IMR-90 (cell line): ENCODE data around the gene MTAP. TPM values are rescaled to one million over a fixed set of nuclear protein-coding genes. Genes with fewer than 3 reads are reported as not detected.

Source experiments
- ATAC-seq: fragments of 200-7000 bp; cut with Tn5 transposase; 2 replicates; pipeline ENCODE4 v1.9.1; 2020; ENCODE audit warnings: low read depth, mild to moderate bottlenecking, moderate library complexity
- BruUV-seq: library from RNA; stranded (reverse); fragments of 400-500 nt; replicated peaks from 2 replicates; lab custom pipeline; 2021; lab: Mats Ljungman, UMichigan
- CTCF ChIA-PET: fragments of 300-600 bp; formaldehyde crosslinking; extraction: SDS; loops from one replicate; lab custom pipeline; 2021; ENCODE audit warnings: antibody characterized with exemption; lab: Yijun Ruan, JAX
- POLR2A ChIA-PET: fragments of 300-600 bp; sonication (Branson Sonifier 250); formaldehyde crosslinking; loops from one replicate; lab custom pipeline; 2022; ENCODE audit warnings: antibody characterized with exemption; ENCODE audit not compliant: unreplicated experiment; lab: Charles Lee
- DNase-seq: peaks from one replicate; pipeline ENCODE4 v3.0.0; 2013
- H2AFZ ChIP-seq: replicated peaks from 2 replicates; pipeline ENCODE3; 2013; ENCODE audit warnings: low read length, mild to moderate bottlenecking; ENCODE audit not compliant: poor library complexity
- H2AK5ac ChIP-seq: 2 replicates; pipeline ENCODE4 v1.6.1; 2013; ENCODE audit warnings: low read depth, low read length, inconsistent platforms
- H2AK9ac ChIP-seq: replicated peaks from 2 replicates; pipeline ENCODE3; 2013; ENCODE audit warnings: mild to moderate bottlenecking, low read depth, low read length, moderate library complexity; ENCODE audit not compliant: poor library complexity
- H2BK120ac ChIP-seq: 2 replicates; pipeline ENCODE4 v1.6.1; 2013; ENCODE audit warnings: low read depth, low read length, inconsistent platforms
- H2BK15ac ChIP-seq: 3 replicates; pipeline ENCODE4 v1.6.1; 2013; ENCODE audit warnings: low read depth, low read length, inconsistent platforms
- H2BK20ac ChIP-seq: 2 replicates; pipeline ENCODE4 v1.6.1; 2013; ENCODE audit warnings: low read depth, mild to moderate bottlenecking, inconsistent platforms, low read length, moderate library complexity
- H2BK5ac ChIP-seq: 2 replicates; pipeline ENCODE4 v1.6.1; 2013; ENCODE audit warnings: mild to moderate bottlenecking, low read depth, low read length, inconsistent platforms; ENCODE audit not compliant: poor library complexity, severe bottlenecking
- H3K14ac ChIP-seq: replicated peaks from 2 replicates; pipeline ENCODE4 v1.6.1; 2013; ENCODE audit warnings: low read depth, low read length, inconsistent platforms
- H3K18ac ChIP-seq: 2 replicates; pipeline ENCODE4 v1.6.1; 2013; ENCODE audit warnings: low read depth, low read length, control low read depth
- H3K23ac ChIP-seq: 2 replicates; pipeline ENCODE4 v1.6.1; 2013; ENCODE audit warnings: low read depth, low read length, inconsistent platforms
- H3K27ac ChIP-seq: 2 replicates; pipeline ENCODE4 v1.5.1; 2013; ENCODE audit warnings: mild to moderate bottlenecking, control low read depth, low read length; ENCODE audit not compliant: insufficient read depth
- H3K27me3 ChIP-seq: 2 replicates; pipeline ENCODE4 v1.6.1; 2013; ENCODE audit warnings: low read length; ENCODE audit not compliant: control insufficient read depth, insufficient read depth
- H3K36me3 ChIP-seq: 2 replicates; pipeline ENCODE4 v1.6.1; 2013; ENCODE audit warnings: low read length, mixed read lengths; ENCODE audit not compliant: control insufficient read depth, insufficient read depth
- H3K4ac ChIP-seq: 2 replicates; pipeline ENCODE4 v1.6.1; 2013; ENCODE audit warnings: low read depth, low read length, inconsistent platforms
- H3K4me1 ChIP-seq: 2 replicates; pipeline ENCODE4 v1.6.1; 2013; ENCODE audit warnings: low read length, mixed read lengths; ENCODE audit not compliant: control insufficient read depth, insufficient read depth
- H3K4me2 ChIP-seq: 2 replicates; pipeline ENCODE4 v1.6.1; 2013; ENCODE audit warnings: low read depth, mild to moderate bottlenecking, control low read depth, low read length, moderate library complexity
- H3K4me3 ChIP-seq: 2 replicates; pipeline ENCODE4 v1.5.1; 2013; ENCODE audit warnings: low read depth, mild to moderate bottlenecking, control low read depth, low read length, moderate library complexity; ENCODE audit not compliant: insufficient read depth
- H3K56ac ChIP-seq: 2 replicates; pipeline ENCODE4 v1.6.1; 2013; ENCODE audit warnings: low read length, inconsistent platforms; ENCODE audit not compliant: insufficient read depth; ENCODE audit errors: extremely low read depth
- H3K79me1 ChIP-seq, 2 experiments: 2 replicates each; pipeline ENCODE4 v1.6.1; 2013; ENCODE audit warnings: low read length in 2 of 2, inconsistent platforms in 1 of 2, low read depth in 1 of 2
- H3K9ac ChIP-seq: 2 replicates; pipeline ENCODE4 v1.6.1; 2013; ENCODE audit warnings: low read depth, low read length, control low read depth
- H3K9me1 ChIP-seq: 2 replicates; pipeline ENCODE4 v1.6.1; 2013; ENCODE audit warnings: low read length, inconsistent platforms; ENCODE audit not compliant: insufficient read depth
- H3K9me3 ChIP-seq: 2 replicates; pipeline ENCODE4 v1.6.1; 2013; ENCODE audit warnings: low read length; ENCODE audit not compliant: control insufficient read depth, insufficient read depth
- H4K20me1 ChIP-seq: 2 replicates; pipeline ENCODE4 v1.6.1; 2013; ENCODE audit warnings: low read length, inconsistent platforms; ENCODE audit not compliant: insufficient read depth
- H4K5ac ChIP-seq: 2 replicates; pipeline ENCODE4 v1.6.1; 2013; ENCODE audit warnings: mild to moderate bottlenecking, low read depth, low read length, control low read depth
- H4K8ac ChIP-seq, 2 experiments: 2 replicates each; pipeline ENCODE4 v1.6.1; 2013; ENCODE audit warnings: low read depth in 2 of 2, low read length in 2 of 2, control low read depth in 1 of 2, inconsistent platforms in 1 of 2
- H4K91ac ChIP-seq: 2 replicates; pipeline ENCODE4 v1.6.1; 2013; ENCODE audit warnings: low read depth, low read length, inconsistent platforms; ENCODE audit not compliant: insufficient read depth
- RCOR1 ChIP-seq: IDR thresholded peaks from 2 replicates; pipeline ENCODE4 v1.6.1; 2012; ENCODE audit warnings: mild to moderate bottlenecking, low read length, improper control_type of control experiment; ENCODE audit not compliant: insufficient replicate concordance
- RFX5 ChIP-seq: IDR thresholded peaks from 2 replicates; pipeline ENCODE4 v1.8.0; 2012; ENCODE audit warnings: low read depth, mild to moderate bottlenecking, low read length, moderate library complexity
- SMC3 ChIP-seq: fragments of 150-350 bp; IDR thresholded peaks from 2 replicates; pipeline ENCODE4 v1.6.1; 2016; ENCODE audit warnings: low read depth, mild to moderate bottlenecking, antibody characterized with exemption, low read length, moderate library complexity
- WGBS, 2 experiments: methylation state at CpG; one replicate each; pipeline versions ENCODE4 v1.1.5 to v1.1.7; 2013; ENCODE audit warnings: missing lambda C conversion rate in 2 of 2; ENCODE audit not compliant: insufficient read length in 1 of 2; ENCODE audit errors: extremely low coverage in 2 of 2; 5-methylcytosine and 5-hydroxymethylcytosine counted together
- dilution Hi-C: fragments of 300-500 bp; cut with HindIII; formaldehyde crosslinking; loops from one replicate; pipeline ENCODE4 v1.14.3; 2018; ENCODE audit warnings: low sequenced_read_pairs; ENCODE audit not compliant: unreplicated experiment
- in situ Hi-C: fragments of 300-500 bp; cut with MboI; formaldehyde crosslinking; loops from 3 replicates; pipeline ENCODE4 v1.14.3; 2019; ENCODE audit warnings: low sequenced_read_pairs, inconsistent platforms, mixed read lengths
- intact Hi-C: fragments of 100-400 bp; cut with micrococcal nuclease; formaldehyde crosslinking; loops from 2 replicates; pipeline ENCODE4 v1.10.0; 2022
- polyA plus RNA-seq, 3 experiments: library from polyadenylated mRNA; depleted of rRNA; stranded (reverse); fragments of >200 nt; gene quantifications; 2 replicates each; pipeline ENCODE4 v1.2.3, GENCODE V29; 2012; ENCODE audit warnings: low replicate concordance in 1 of 3
- total RNA-seq: library from RNA; depleted of rRNA; stranded (reverse); fragments of >200 nt; gene quantifications from 2 replicates; pipeline ENCODE4 v1.2.3, GENCODE V29; 2012

The MTAP gene
- total and polyA plus RNA-seq, 2 of the 4 experiments (the other 2 are of a cell fraction): 15.7 to 50.9 TPM

GRCh38 chr9:21800931-21801682 lies 1.3 kb upstream of the MTAP start:
- peak overlapping the region; percentile 76 for H4K91ac ChIP-seq
- peak overlapping the region; percentile 81 for H2BK5ac ChIP-seq
- peak overlapping the region; percentile 92 for H2AFZ ChIP-seq
- peak overlapping the region; percentile 82 for H3K4me2 ChIP-seq
- peak overlapping the region; percentile 7; the same call in 1 of the 2 replicates for H2BK20ac ChIP-seq
- intact Hi-C loops (loop anchor here (5.0 kb wide), 1 partner anchor 1086 kb away; no protein-coding TSS in a partner anchor), in situ Hi-C loops (loop anchor here (25.0 kb wide), 1 partner anchor 311 kb away; no protein-coding TSS in a partner anchor), dilution Hi-C loops (no loop called here)
- TF ChIP-seq RCOR1: no peak
- TF ChIP-seq SMC3: no peak
- TF ChIP-seq RFX5: no peak
- H4K8ac ChIP-seq: peak overlapping the region; percentile 78 to 95; a peak in 3 of 4 replicates
- CTCF ChIA-PET: interaction anchor here (1.6 kb wide), 1 partner anchor 336 kb away, joined by 3 read pairs; no protein-coding TSS in a partner anchor
- 80% methylated on average over 1 of the region's 11 CpGs; no CpG with 5 or more reads in 1 of the 2 experiments for WGBS, 2 experiments
- no TSS peak for BruUV-seq
- H3K27me3 ChIP-seq: no peaks in the 10 kb centered on the region
- peaks cover 7% of the 10 kb centered on the region for H4K20me1 ChIP-seq
- H3K4ac ChIP-seq: peak overlapping the region; percentile 84
- no peak for DNase-seq
- no peak overlapping the region for H2AK9ac ChIP-seq
- H3K18ac ChIP-seq: peak overlapping the region; percentile 82; the same call in 1 of the 2 replicates
- H3K79me1 ChIP-seq: peaks cover 12 to 25% of the 10 kb centered on the region in 2 experiments
- peak overlapping the region; percentile 68 for H3K4me3 ChIP-seq
- H2BK15ac ChIP-seq: 0 out of 3 replicates have a peak overlapping the region, but pooled peaks have one; percentile 31
- 0 out of 2 replicates have a peak overlapping the region, but pooled peaks have one; percentile 16 for H3K56ac ChIP-seq
- H3K4me1 ChIP-seq: peaks cover 7% of the 10 kb centered on the region
- peak overlapping the region; percentile 96 for H3K14ac ChIP-seq
- peak overlapping the region; percentile 83; the same call in 1 of the 2 replicates for H3K27ac ChIP-seq
- H3K9me1 ChIP-seq: peaks cover 16% of the 10 kb centered on the region
- no peak for ATAC-seq
- no peaks in the 10 kb centered on the region for H3K9me3 ChIP-seq
- H3K36me3 ChIP-seq: peaks cover 3% of the 10 kb centered on the region
- POLR2A ChIA-PET: no interaction called here
- H2BK120ac ChIP-seq: peak overlapping the region; percentile 54
- peak overlapping the region; percentile 83; the same call in 1 of the 2 replicates for H2AK5ac ChIP-seq
- H4K5ac ChIP-seq: peak overlapping the region; percentile 86
- peak overlapping the region; percentile 83 for H3K9ac ChIP-seq
- H3K23ac ChIP-seq: peak overlapping the region; percentile 87
